ENCODE data around the gene SMPX. TPM values are rescaled to one million over a fixed set of nuclear protein-coding genes. Genes with fewer than 3 reads are reported as not detected.
"Not testable (repeated sequence)": the region's sequence is repeated elsewhere in the genome, so short reads cannot be mapped to it uniquely, and the experiment has no call there.

The SMPX gene
- total RNA-seq, 1 donor from 2014 or later, result 223 TPM

GRCh38 chrX:21778236-21778635 lies 20.3 kb upstream of the SMPX start:
- Histone ChIP-seq H3K9ac (ENCODE audit: low read depth in 1 of 3, low read length in 3 of 3) (no peak overlapping the region), H3K27ac (ENCODE audit: low read depth, low read length) (peak overlapping the region; percentile 70), H3K4me1 (ENCODE audit: control insufficient read depth in 3 of 3, insufficient read depth in 3 of 3, low read length in 3 of 3) (peaks cover 8 to 27% (median 20%) of the 10 kb centered on the region in 3 donors)

GRCh38 chrX:21775128-21775527 lies 17.2 kb upstream of the SMPX start:
- H3K9me3 ChIP-seq (ENCODE audit: control insufficient read depth in 3 of 3, low read length in 3 of 3); H3K27me3 ChIP-seq (ENCODE audit: control insufficient read depth in 3 of 3, insufficient read depth in 3 of 3, low read length in 3 of 3); H3K36me3 ChIP-seq (ENCODE audit: control insufficient read depth in 3 of 3, insufficient read depth in 3 of 3, low read length in 3 of 3); H3K27ac ChIP-seq (ENCODE audit: low read depth, low read length); H3K4me3 ChIP-seq (ENCODE audit: low read length in 3 of 3); H3K9ac ChIP-seq (ENCODE audit: low read depth in 1 of 3, low read length in 3 of 3): not testable (repeated sequence)
- peaks cover 4 to 21% (median 9%) of the 10 kb centered on the region in 3 donors for H3K4me1 ChIP-seq (ENCODE audit: control insufficient read depth in 3 of 3, insufficient read depth in 3 of 3, low read length in 3 of 3)

More at GRCh38 chrX:21778236-21778635, 20.3 kb upstream of the SMPX start:
- Histone ChIP-seq H3K9me3 (ENCODE audit: control insufficient read depth in 3 of 3, low read length in 3 of 3) (no peaks in the 10 kb centered on the region), H3K4me3 (ENCODE audit: low read length in 3 of 3) (no peak overlapping the region), H3K27me3 (ENCODE audit: control insufficient read depth in 3 of 3, insufficient read depth in 3 of 3, low read length in 3 of 3) (no peaks in the 10 kb centered on the region), H3K36me3 (ENCODE audit: control insufficient read depth in 3 of 3, insufficient read depth in 3 of 3, low read length in 3 of 3) (no peaks in the 10 kb centered on the region)

- not testable (repeated sequence) for H3K27me3 ChIP-seq (ENCODE audit: control insufficient read depth in 3 of 3, insufficient read depth in 3 of 3, low read length in 3 of 3)
Measured at GRCh38 chrX:21773036-21773435, 15.1 kb upstream of the SMPX start.

GRCh38 chrX:21770631-21771321 lies 12.9 kb upstream of the SMPX start:
- Histone ChIP-seq H3K27ac (ENCODE audit: low read depth, low read length) (no peak overlapping the region), H3K4me1 (ENCODE audit: control insufficient read depth in 3 of 3, insufficient read depth in 3 of 3, low read length in 3 of 3) (peaks cover 0 to 10% (median 7%) of the 10 kb centered on the region in 3 donors), H3K36me3 (ENCODE audit: control insufficient read depth in 3 of 3, insufficient read depth in 3 of 3, low read length in 3 of 3) (no peaks in the 10 kb centered on the region), H3K9me3 (ENCODE audit: control insufficient read depth in 3 of 3, low read length in 3 of 3) (no peaks in the 10 kb centered on the region), H3K27me3 (ENCODE audit: control insufficient read depth in 3 of 3, insufficient read depth in 3 of 3, low read length in 3 of 3) (peaks cover 0 to 4% (median 0%) of the 10 kb centered on the region in 3 donors), H3K4me3 (ENCODE audit: low read length in 3 of 3) (no peak overlapping the region), H3K9ac (ENCODE audit: low read depth in 1 of 3, low read length in 3 of 3) (no peak overlapping the region)

More at GRCh38 chrX:21773036-21773435, 15.1 kb upstream of the SMPX start:
- H3K9me3 ChIP-seq (ENCODE audit: control insufficient read depth in 3 of 3, low read length in 3 of 3); H3K27ac ChIP-seq (ENCODE audit: low read depth, low read length); H3K4me3 ChIP-seq (ENCODE audit: low read length in 3 of 3); H3K36me3 ChIP-seq (ENCODE audit: control insufficient read depth in 3 of 3, insufficient read depth in 3 of 3, low read length in 3 of 3); H3K9ac ChIP-seq (ENCODE audit: low read depth in 1 of 3, low read length in 3 of 3); H3K4me1 ChIP-seq (ENCODE audit: control insufficient read depth in 3 of 3, insufficient read depth in 3 of 3, low read length in 3 of 3): not testable (repeated sequence)

- H3K9me3 ChIP-seq (ENCODE audit: control insufficient read depth in 3 of 3, low read length in 3 of 3), result no peaks in the 10 kb centered on the region
- H3K4me3 ChIP-seq (ENCODE audit: low read length in 3 of 3), result no peak overlapping the region
- H3K27ac ChIP-seq (ENCODE audit: low read depth, low read length), result no peak overlapping the region
- peaks cover 0 to 4% (median 0%) of the 10 kb centered on the region in 3 donors for H3K27me3 ChIP-seq (ENCODE audit: control insufficient read depth in 3 of 3, insufficient read depth in 3 of 3, low read length in 3 of 3)
- no peak overlapping the region for H3K9ac ChIP-seq (ENCODE audit: low read depth in 1 of 3, low read length in 3 of 3)
- H3K36me3 ChIP-seq (ENCODE audit: control insufficient read depth in 3 of 3, insufficient read depth in 3 of 3, low read length in 3 of 3), result no peaks in the 10 kb centered on the region
- peaks cover 0 to 9% (median 7%) of the 10 kb centered on the region in 3 donors for H3K4me1 ChIP-seq (ENCODE audit: control insufficient read depth in 3 of 3, insufficient read depth in 3 of 3, low read length in 3 of 3)
Measured at GRCh38 chrX:21766101-21766500, 8.2 kb upstream of the SMPX start.

GRCh38 chrX:21764008-21764407 lies 6.1 kb upstream of the SMPX start:
- no peaks in the 10 kb centered on the region for H3K9me3 ChIP-seq (ENCODE audit: control insufficient read depth in 3 of 3, low read length in 3 of 3)
- H3K9ac ChIP-seq (ENCODE audit: low read depth in 1 of 3, low read length in 3 of 3), result no peak overlapping the region
- H3K27me3 ChIP-seq (ENCODE audit: control insufficient read depth in 3 of 3, insufficient read depth in 3 of 3, low read length in 3 of 3), result peaks cover 0 to 4% (median 0%) of the 10 kb centered on the region in 3 donors
- H3K4me3 ChIP-seq (ENCODE audit: low read length in 3 of 3), result no peak overlapping the region
- no peak overlapping the region for H3K27ac ChIP-seq (ENCODE audit: low read depth, low read length)
- peaks cover 0 to 7% (median 4%) of the 10 kb centered on the region in 3 donors for H3K4me1 ChIP-seq (ENCODE audit: control insufficient read depth in 3 of 3, insufficient read depth in 3 of 3, low read length in 3 of 3)
- H3K36me3 ChIP-seq (ENCODE audit: control insufficient read depth in 3 of 3, insufficient read depth in 3 of 3, low read length in 3 of 3), result no peaks in the 10 kb centered on the region

GRCh38 chrX:21758488-21758887 lies 572 bp upstream of the SMPX start:
- Histone ChIP-seq H3K9me3 (ENCODE audit: control insufficient read depth in 3 of 3, low read length in 3 of 3) (no peaks in the 10 kb centered on the region), H3K4me3 (ENCODE audit: low read length in 3 of 3) (no peak overlapping the region), H3K36me3 (ENCODE audit: control insufficient read depth in 3 of 3, insufficient read depth in 3 of 3, low read length in 3 of 3) (no peaks in the 10 kb centered on the region), H3K27me3 (ENCODE audit: control insufficient read depth in 3 of 3, insufficient read depth in 3 of 3, low read length in 3 of 3) (no peaks in the 10 kb centered on the region), H3K9ac (ENCODE audit: low read depth in 1 of 3, low read length in 3 of 3) (peak overlapping the region in 2 of 3 donors; percentile 3 to 33), H3K27ac (ENCODE audit: low read depth, low read length) (peak overlapping the region; percentile 97), H3K4me1 (ENCODE audit: control insufficient read depth in 3 of 3, insufficient read depth in 3 of 3, low read length in 3 of 3) (peaks cover 0 to 18% (median 7%) of the 10 kb centered on the region in 3 donors)

- H3K9me3 ChIP-seq (ENCODE audit: control insufficient read depth in 3 of 3, low read length in 3 of 3), result no peaks in the 10 kb centered on the region
- H3K9ac ChIP-seq (ENCODE audit: low read depth in 1 of 3, low read length in 3 of 3), result peak overlapping the region; percentile 86 to 91 (median 87)
- peak overlapping the region; percentile 97 for H3K27ac ChIP-seq (ENCODE audit: low read depth, low read length)
- H3K4me1 ChIP-seq (ENCODE audit: control insufficient read depth in 3 of 3, insufficient read depth in 3 of 3, low read length in 3 of 3), result peaks cover 0 to 18% (median 12%) of the 10 kb centered on the region in 3 donors
- no peaks in the 10 kb centered on the region for H3K27me3 ChIP-seq (ENCODE audit: control insufficient read depth in 3 of 3, insufficient read depth in 3 of 3, low read length in 3 of 3)
- H3K4me3 ChIP-seq (ENCODE audit: low read length in 3 of 3), result peak overlapping the region; percentile 72 to 75 (median 73)
- peaks cover 0 to 5% (median 0%) of the 10 kb centered on the region in 3 donors for H3K36me3 ChIP-seq (ENCODE audit: control insufficient read depth in 3 of 3, insufficient read depth in 3 of 3, low read length in 3 of 3)
Measured at GRCh38 chrX:21756785-21757529, 959 bp downstream of the SMPX start.

GRCh38 chrX:21749924-21750323 lies 8.0 kb downstream of the SMPX start:
- H3K9me3 ChIP-seq (ENCODE audit: control insufficient read depth in 3 of 3, low read length in 3 of 3), result no peaks in the 10 kb centered on the region
- H3K9ac ChIP-seq (ENCODE audit: low read depth in 1 of 3, low read length in 3 of 3), result no peak overlapping the region
- peaks cover 9 to 36% (median 26%) of the 10 kb centered on the region in 3 donors for H3K4me1 ChIP-seq (ENCODE audit: control insufficient read depth in 3 of 3, insufficient read depth in 3 of 3, low read length in 3 of 3)
- H3K4me3 ChIP-seq (ENCODE audit: low read length in 3 of 3), result no peak overlapping the region
- H3K27ac ChIP-seq (ENCODE audit: low read depth, low read length), result peak overlapping the region; percentile 65
- H3K36me3 ChIP-seq (ENCODE audit: control insufficient read depth in 3 of 3, insufficient read depth in 3 of 3, low read length in 3 of 3), result peaks cover 0 to 5% (median 0%) of the 10 kb centered on the region in 3 donors
- H3K27me3 ChIP-seq (ENCODE audit: control insufficient read depth in 3 of 3, insufficient read depth in 3 of 3, low read length in 3 of 3), result no peaks in the 10 kb centered on the region

- no peaks in the 10 kb centered on the region for H3K9me3 ChIP-seq (ENCODE audit: control insufficient read depth in 3 of 3, low read length in 3 of 3)
- H3K9ac ChIP-seq (ENCODE audit: low read depth in 1 of 3, low read length in 3 of 3), result peak overlapping the region in 1 of 3 donors; percentile 25
- H3K27ac ChIP-seq (ENCODE audit: low read depth, low read length), result no peak overlapping the region
- peaks cover 9 to 40% (median 37%) of the 10 kb centered on the region in 3 donors for H3K4me1 ChIP-seq (ENCODE audit: control insufficient read depth in 3 of 3, insufficient read depth in 3 of 3, low read length in 3 of 3)
- H3K27me3 ChIP-seq (ENCODE audit: control insufficient read depth in 3 of 3, insufficient read depth in 3 of 3, low read length in 3 of 3), result no peaks in the 10 kb centered on the region
- no peak overlapping the region for H3K4me3 ChIP-seq (ENCODE audit: low read length in 3 of 3)
- peaks cover 2 to 7% (median 2%) of the 10 kb centered on the region in 3 donors for H3K36me3 ChIP-seq (ENCODE audit: control insufficient read depth in 3 of 3, insufficient read depth in 3 of 3, low read length in 3 of 3)
Measured at GRCh38 chrX:21748235-21748634, 9.7 kb downstream of the SMPX start.

Measured in skeletal muscle tissue (tissue), 4 donors.